A549 (cell line): Measurements from ENCODE around the gene MYH6.

Experiments
- BCL3 ChIP-seq: fragments of >200 bp; sonication (Bioruptor Twin); formaldehyde crosslinking; IDR thresholded peaks from 3 replicates; pipeline ENCODE4 v1.6.1; 2016
- CTCF ChIP-seq: fragments of >200 bp; sonication (Bioruptor Twin); formaldehyde crosslinking; IDR thresholded peaks from 3 replicates; pipeline ENCODE4 v1.5.1; 2016
- EP300 ChIP-seq, 2 experiments: fragments of >200 bp; sonication (Bioruptor Twin); formaldehyde crosslinking; IDR thresholded peaks; 2 replicates in 1 of 2; 3 replicates in 1 of 2; pipeline ENCODE4 v1.6.1; 2016 to 2017
- MAX ChIP-seq: IDR thresholded peaks from 2 replicates; pipeline ENCODE4 v1.6.1; 2012
- NFE2L2 ChIP-seq: fragments of 150-350 bp; conservative IDR thresholded peaks from 2 replicates; pipeline ENCODE4 v1.6.1; 2014; ENCODE audit warnings: low read length
- POLR2A ChIP-seq: IDR thresholded peaks from 2 replicates; pipeline ENCODE4 v1.6.1; 2012; ENCODE audit warnings: mild to moderate bottlenecking, low read length
- REST ChIP-seq: fragments of 200-600 bp; sonication (generic); IDR thresholded peaks from 2 replicates; pipeline ENCODE4 v1.6.1; 2016; ENCODE audit warnings: antibody characterized with exemption, mild to moderate bottlenecking, moderate library complexity
- RFX5 ChIP-seq: fragments of 450-650 bp; IDR thresholded peaks from 2 replicates; pipeline ENCODE4 v1.7.1; 2014; ENCODE audit warnings: antibody characterized with exemption, mild to moderate bottlenecking, moderate library complexity
- ZC3H11A ChIP-seq: fragments of 450-650 bp; IDR thresholded peaks from 2 replicates; pipeline ENCODE4 v1.6.1; 2014; ENCODE audit warnings: antibody characterized with exemption, mild to moderate bottlenecking

GRCh38 chr14:23435543-23436326 lies 27.7 kb upstream of the MYH6 start, which contains the start of gene MYH7:
- TF ChIP-seq NFE2L2: no peak
- TF ChIP-seq CTCF: no peak
- no peak for TF ChIP-seq BCL3
- TF ChIP-seq MAX: no peak
- TF ChIP-seq ZC3H11A: no peak
- TF ChIP-seq REST: no peak
- TF ChIP-seq POLR2A: no peak
- TF ChIP-seq RFX5: no peak
- no peak for TF ChIP-seq EP300 (IDR thresholded peaks at IDR 0.05)
